ENCODE data around the gene DHRS9. TPM values are rescaled to one million over a fixed set of nuclear protein-coding genes. Genes with fewer than 3 reads are reported as not detected.

DHRS9 gene
- polyA plus RNA-seq, 1 donor (not counting 4 experiments of a cell fraction or from before 2014, with no cell fraction given) = 3.3 TPM

DNA sequence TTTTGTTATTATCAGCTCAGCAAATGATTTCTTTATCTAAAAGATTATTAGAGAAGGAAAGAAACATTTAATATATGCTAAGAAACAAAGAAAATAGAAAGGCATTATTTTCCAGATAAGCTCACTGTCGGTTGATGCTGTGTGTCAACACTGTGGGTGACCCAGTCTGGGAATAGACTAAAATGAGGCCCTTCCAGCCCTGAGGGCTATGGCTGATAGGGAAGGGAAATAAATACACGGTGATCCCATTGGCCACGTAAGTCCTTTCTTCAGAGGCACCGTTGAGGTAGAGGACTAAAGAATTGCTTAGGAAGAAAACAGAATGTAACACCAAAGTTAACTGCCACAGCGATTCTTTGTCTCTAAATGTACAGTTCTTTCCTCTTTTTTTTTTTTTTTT, 40.0 kb upstream of the DHRS9 start:
- DNase-seq (ENCODE audit: low read depth, low spot score) (no peak), FAIRE-seq (no peak)
- Histone ChIP-seq H3K9ac (ENCODE audit: control insufficient read depth, extremely low read depth, insufficient read depth, low read length) (no peak overlapping the region), H3K9me3 (ENCODE audit: control insufficient read depth, low read depth, low read length) (no peaks in the 10 kb centered on the region), H3K79me2 (ENCODE audit: control insufficient read depth, insufficient read depth, low read length) (no peaks in the 10 kb centered on the region), H3K27ac (ENCODE audit: control insufficient read depth, insufficient read depth, low read length) (no peak overlapping the region), H2AFZ (ENCODE audit: control insufficient read depth, low read length) (no peak overlapping the region), H3K9me1 (ENCODE audit: control insufficient read depth, extremely low read depth, insufficient read depth, low read length) (no peaks in the 10 kb centered on the region), H3K4me2 (ENCODE audit: control insufficient read depth, extremely low read depth, insufficient read depth, low read depth, low read length) (no peak overlapping the region), H3K27me3 (ENCODE audit: control insufficient read depth, extremely low read depth, insufficient read depth, low read length) (no peaks in the 10 kb centered on the region), H3K4me3 (ENCODE audit: control insufficient read depth in 2 of 3, extremely low read depth in 1 of 3, insufficient read depth in 2 of 3, low read depth in 1 of 3, low read length in 3 of 3) (no peak overlapping the region), H3K4me1 (ENCODE audit: control insufficient read depth, extremely low read depth, insufficient read depth, low read length) (no peaks in the 10 kb centered on the region), H4K20me1 (ENCODE audit: control insufficient read depth, extremely low read depth, insufficient read depth, low read length) (no peaks in the 10 kb centered on the region), H3K36me3 (ENCODE audit: control insufficient read depth in 2 of 2, extremely low read depth in 1 of 2, insufficient read depth in 2 of 2, low read length in 2 of 2) (no peaks in the 10 kb centered on the region)
- TF ChIP-seq EZH2 (IDR thresholded peaks at IDR 0.05; ENCODE audit: low read length) = no peak
- TF ChIP-seq, protein P1, sequence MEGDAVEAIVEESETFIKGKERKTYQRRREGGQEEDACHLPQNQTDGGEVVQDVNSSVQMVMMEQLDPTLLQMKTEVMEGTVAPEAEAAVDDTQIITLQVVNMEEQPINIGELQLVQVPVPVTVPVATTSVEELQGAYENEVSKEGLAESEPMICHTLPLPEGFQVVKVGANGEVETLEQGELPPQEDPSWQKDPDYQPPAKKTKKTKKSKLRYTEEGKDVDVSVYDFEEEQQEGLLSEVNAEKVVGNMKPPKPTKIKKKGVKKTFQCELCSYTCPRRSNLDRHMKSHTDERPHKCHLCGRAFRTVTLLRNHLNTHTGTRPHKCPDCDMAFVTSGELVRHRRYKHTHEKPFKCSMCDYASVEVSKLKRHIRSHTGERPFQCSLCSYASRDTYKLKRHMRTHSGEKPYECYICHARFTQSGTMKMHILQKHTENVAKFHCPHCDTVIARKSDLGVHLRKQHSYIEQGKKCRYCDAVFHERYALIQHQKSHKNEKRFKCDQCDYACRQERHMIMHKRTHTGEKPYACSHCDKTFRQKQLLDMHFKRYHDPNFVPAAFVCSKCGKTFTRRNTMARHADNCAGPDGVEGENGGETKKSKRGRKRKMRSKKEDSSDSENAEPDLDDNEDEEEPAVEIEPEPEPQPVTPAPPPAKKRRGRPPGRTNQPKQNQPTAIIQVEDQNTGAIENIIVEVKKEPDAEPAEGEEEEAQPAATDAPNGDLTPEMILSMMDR (optimal IDR thresholded peaks at IDR 0.05 in 1 of 3, IDR thresholded peaks at IDR 0.05 in 1 of 3, conservative IDR thresholded peaks at IDR 0.05 in 1 of 3; ENCODE audit: extremely low read depth in 1 of 3, insufficient read depth in 2 of 3, low read length in 3 of 3) = no peak
- dilution Hi-C loops (cut with MboI; ENCODE audit: extremely low pct_ligation_motif_present, low sequenced_read_pairs) = no loop called here

DNA sequence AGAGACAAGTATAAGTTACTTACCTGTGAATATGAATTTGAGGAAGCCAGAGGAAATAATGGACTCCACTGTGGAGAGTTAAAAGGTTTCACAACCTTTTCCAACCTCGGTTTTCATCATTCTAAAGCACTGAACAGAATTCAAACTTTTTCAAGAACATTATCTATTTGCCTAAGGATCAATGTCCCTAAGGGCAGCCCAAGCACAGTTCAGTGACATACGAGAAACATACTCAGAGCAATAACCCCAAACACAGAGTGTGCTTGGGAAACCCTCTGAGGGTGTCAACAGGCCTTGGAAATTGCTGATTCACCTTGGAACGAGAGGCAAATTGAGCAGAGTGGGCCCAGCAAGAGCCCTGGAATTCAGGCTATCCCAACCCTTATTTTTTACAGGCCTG, 38.2 kb upstream of the DHRS9 start, which contains the start of gene ABCB11:
TSS of gene ABCB11 (minus strand) at position 123 of the 400 bp plus-strand sequence. CDS start 13,199 bp downstream, outside the sequence.
- no peaks in the 10 kb centered on the region for H3K27me3 ChIP-seq (ENCODE audit: control insufficient read depth, extremely low read depth, insufficient read depth, low read length)
- no peaks in the 10 kb centered on the region for H3K4me1 ChIP-seq (ENCODE audit: control insufficient read depth, extremely low read depth, insufficient read depth, low read length)
- dilution Hi-C loops (cut with MboI; ENCODE audit: extremely low pct_ligation_motif_present, low sequenced_read_pairs) = no loop called here
- no peak within 1 kb of the TSS for H3K4me2 ChIP-seq (ENCODE audit: control insufficient read depth, extremely low read depth, insufficient read depth, low read depth, low read length)
- H3K36me3 ChIP-seq (ENCODE audit: control insufficient read depth in 2 of 2, extremely low read depth in 1 of 2, insufficient read depth in 2 of 2, low read length in 2 of 2) = no peaks in the 10 kb centered on the region
- H3K9ac ChIP-seq (ENCODE audit: control insufficient read depth, extremely low read depth, insufficient read depth, low read length) = no peak within 1 kb of the TSS
- no peak for DNase-seq (ENCODE audit: low read depth, low spot score)
- no peak for TF ChIP-seq EZH2 (IDR thresholded peaks at IDR 0.05; ENCODE audit: low read length)
- TF ChIP-seq, protein P1 (optimal IDR thresholded peaks at IDR 0.05 in 1 of 3, IDR thresholded peaks at IDR 0.05 in 1 of 3, conservative IDR thresholded peaks at IDR 0.05 in 1 of 3; ENCODE audit: extremely low read depth in 1 of 3, insufficient read depth in 2 of 3, low read length in 3 of 3) = no peak
- no peaks in the 10 kb centered on the region for H3K9me3 ChIP-seq (ENCODE audit: control insufficient read depth, low read depth, low read length)
- H3K9me1 ChIP-seq (ENCODE audit: control insufficient read depth, extremely low read depth, insufficient read depth, low read length) = no peaks in the 10 kb centered on the region
- no peaks in the 10 kb centered on the region for H4K20me1 ChIP-seq (ENCODE audit: control insufficient read depth, extremely low read depth, insufficient read depth, low read length)
- H3K4me3 ChIP-seq (ENCODE audit: control insufficient read depth in 2 of 3, extremely low read depth in 1 of 3, insufficient read depth in 2 of 3, low read depth in 1 of 3, low read length in 3 of 3) = no peak within 1 kb of the TSS
- H3K79me2 ChIP-seq (ENCODE audit: control insufficient read depth, insufficient read depth, low read length) = no peaks in the 10 kb centered on the region
- no peak within 1 kb of the TSS for H2AFZ ChIP-seq (ENCODE audit: control insufficient read depth, low read length)
- FAIRE-seq = no peak
- no peak within 1 kb of the TSS for H3K27ac ChIP-seq (ENCODE audit: control insufficient read depth, insufficient read depth, low read length)
